Smooth muscle cell (in vitro differentiated cells): Measurements from ENCODE around the gene MAPK8. TPM values are rescaled to one million over a fixed set of nuclear protein-coding genes. Genes with fewer than 3 reads are reported as not detected.

Source experiments
- DNase-seq: peaks from one replicate; lab custom pipeline; 2025; ENCODE audit not compliant: unreplicated experiment; lab: John Stamatoyannopoulos, UW
- H2AFZ ChIP-seq: fragments of 200-600 bp; sonication (generic); 2 replicates; pipeline ENCODE4 v1.6.0; 2016; ENCODE audit warnings: antibody characterized with exemption, low read depth, mild to moderate bottlenecking
- H3F3A ChIP-seq: fragments of 200-600 bp; sonication (generic); 2 replicates; pipeline ENCODE4 v1.6.0; 2017; ENCODE audit warnings: antibody characterized with exemption, low read depth
- H3K27ac ChIP-seq: fragments of 200-600 bp; sonication (generic); 2 replicates; pipeline ENCODE4 v1.5.1; 2016; ENCODE audit warnings: low read depth, mild to moderate bottlenecking
- H3K27me3 ChIP-seq: fragments of 200-600 bp; sonication (generic); 2 replicates; pipeline ENCODE4 v1.6.1; 2016; ENCODE audit warnings: low read depth, mild to moderate bottlenecking
- H3K36me3 ChIP-seq: fragments of 200-600 bp; sonication (generic); 2 replicates; pipeline ENCODE4 v1.5.1; 2016; ENCODE audit warnings: low read depth
- H3K4me1 ChIP-seq: fragments of 200-600 bp; sonication (generic); 2 replicates; pipeline ENCODE4 v1.5.1; 2016; ENCODE audit warnings: low read depth
- H3K4me2 ChIP-seq: fragments of 200-600 bp; sonication (generic); 2 replicates; pipeline ENCODE4 v1.6.0; 2016; ENCODE audit warnings: mild to moderate bottlenecking
- H3K4me3 ChIP-seq: fragments of 200-600 bp; sonication (generic); 2 replicates; pipeline ENCODE4 v1.5.1; 2016; ENCODE audit warnings: mild to moderate bottlenecking
- H3K79me2 ChIP-seq: fragments of 200-600 bp; sonication (generic); 2 replicates; pipeline ENCODE4 v1.6.0; 2016; ENCODE audit warnings: low read depth, mild to moderate bottlenecking
- H3K9ac ChIP-seq: fragments of 200-600 bp; sonication (generic); 2 replicates; pipeline ENCODE4 v1.6.0; 2016; ENCODE audit warnings: low read depth
- H3K9me3 ChIP-seq: fragments of 200-600 bp; sonication (generic); replicated peaks from 2 replicates; pipeline ENCODE4 v1.5.1; 2016; ENCODE audit warnings: low read depth
- H4K20me1 ChIP-seq: fragments of 200-600 bp; sonication (generic); 2 replicates; pipeline ENCODE4 v1.6.0; 2016; ENCODE audit warnings: low read depth
- CTCF ChIP-seq: fragments of 200-600 bp; sonication (generic); IDR thresholded peaks from 2 replicates; pipeline ENCODE4 v1.5.1; 2017; ENCODE audit warnings: borderline replicate concordance, mild to moderate bottlenecking, antibody characterized with exemption; ENCODE audit not compliant: insufficient read depth, poor library complexity, severe bottlenecking
- WGBS: methylation state at CpG from one replicate; pipeline ENCODE4 v1.1.7; 2016; ENCODE audit warnings: low lambda C conversion rate; 5-methylcytosine and 5-hydroxymethylcytosine counted together
- polyA plus RNA-seq: library from polyadenylated mRNA; unstranded; fragments of >200 nt; fragmentation: Nextera tagmentation; extraction: Ambion mirVana; gene quantifications from 2 replicates; pipeline ENCODE4 v1.2.1, GENCODE V29; 2016
- total RNA-seq: library from RNA; depleted of rRNA; stranded (reverse); fragments of >200 nt; gene quantifications from 2 replicates; pipeline ENCODE4 v1.2.3, GENCODE V29; 2014

MAPK8 gene
- total and polyA plus RNA-seq, 2 experiments from 2014 or later: 13.1 to 45.5 TPM

DNA sequence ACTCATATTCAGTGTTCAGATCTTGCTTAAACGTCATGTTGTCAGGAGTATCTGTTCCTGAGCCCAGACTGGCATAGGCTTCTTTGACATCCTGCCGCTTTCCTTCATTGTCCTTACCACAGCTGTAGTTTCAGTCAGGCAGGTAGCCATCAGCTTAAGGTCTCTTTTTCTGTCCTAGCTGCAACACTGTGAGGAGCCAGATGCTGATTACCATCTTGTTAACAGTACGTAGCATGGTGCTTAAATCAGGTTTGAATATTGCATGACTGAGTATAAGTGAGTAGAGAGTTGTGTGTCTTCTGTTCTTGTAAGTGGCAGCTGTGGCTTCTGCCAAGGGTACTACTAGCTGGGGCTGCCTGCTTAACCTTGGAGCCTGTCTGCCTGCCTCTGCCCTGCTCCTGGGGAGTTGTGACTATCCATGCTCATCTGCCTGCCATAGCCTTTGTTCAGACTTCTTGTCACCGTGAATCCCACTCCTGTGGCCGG is 92.6 kb downstream of the MAPK8 start:
- H3K4me2 ChIP-seq: no peak overlapping the region
- H3K27ac ChIP-seq: peak overlapping the region; percentile 58

DNA sequence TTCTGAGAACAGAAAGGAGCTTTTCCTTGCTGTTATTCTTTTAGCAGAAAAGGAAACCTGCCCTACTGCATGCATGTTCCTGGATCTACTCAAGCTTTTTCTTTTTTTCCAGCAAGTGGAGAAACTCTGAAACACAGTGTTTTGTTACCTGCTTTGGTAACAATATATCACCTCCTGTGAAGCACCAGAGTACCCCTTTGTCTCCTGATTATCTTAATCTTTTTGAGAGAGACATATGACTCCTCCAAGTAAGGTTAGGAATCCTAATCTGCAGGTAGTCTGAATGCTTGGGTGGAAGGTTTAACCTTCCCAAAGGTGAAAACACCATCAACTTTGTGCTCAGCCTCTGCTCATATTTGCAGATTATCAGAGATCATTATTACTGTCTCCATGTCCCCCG is 93.1 kb downstream of the MAPK8 start:
- no peak overlapping the region for H3K9ac ChIP-seq
- peaks cover 6% of the 10 kb centered on the region for H3K79me2 ChIP-seq

More for the DNA sequence above, 92.6 kb downstream of the MAPK8 start:
- Histone ChIP-seq H3K79me2 (peaks cover 6% of the 10 kb centered on the region), H3K9me3 (no peaks in the 10 kb centered on the region), H3K9ac (no peak overlapping the region), H2AFZ (no peak overlapping the region), H3K4me1 (peaks cover 21% of the 10 kb centered on the region), H3K36me3 (no peaks in the 10 kb centered on the region), H3K4me3 (no peak overlapping the region), H3F3A (no peaks in the 10 kb centered on the region), H3K27me3 (no peaks in the 10 kb centered on the region), H4K20me1 (peaks cover 79% of the 10 kb centered on the region)
- WGBS: 59% methylated on average over 5 of the region's 5 CpGs
- TF ChIP-seq CTCF: no peak
- no peak for DNase-seq

DNA sequence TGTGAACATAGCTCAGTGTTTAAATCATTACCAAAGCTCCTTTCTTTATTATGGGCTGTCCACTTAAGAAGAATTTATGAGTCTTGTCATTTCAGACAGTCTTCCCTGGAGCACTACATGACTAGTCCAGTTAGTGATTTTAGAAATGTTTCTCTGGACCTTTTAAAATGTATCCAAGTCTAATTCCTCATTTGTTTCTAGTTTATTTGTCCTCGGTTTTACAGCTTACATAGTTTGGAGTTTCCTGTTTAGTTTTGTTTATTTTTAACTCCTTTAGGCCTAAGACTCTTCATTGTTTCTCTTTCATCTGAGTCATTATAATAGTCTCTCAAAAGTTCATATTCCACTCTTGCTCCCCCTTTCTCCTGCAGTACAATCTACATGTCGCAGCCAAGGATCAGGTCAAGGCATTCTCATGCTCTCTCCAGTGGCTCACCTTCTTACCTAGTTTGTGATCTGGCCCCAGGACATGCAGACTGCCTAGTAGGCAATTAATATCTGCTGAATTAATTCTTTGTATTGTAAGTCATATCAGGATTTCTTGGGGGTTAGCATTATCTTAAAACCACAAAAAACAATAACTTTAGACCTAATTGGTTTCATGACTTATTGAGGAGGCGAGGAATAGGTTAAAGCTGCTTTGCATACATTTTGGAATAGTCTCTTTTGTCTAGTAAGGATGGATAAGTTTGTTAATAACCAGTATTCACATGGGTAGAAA is 93.8 kb downstream of the MAPK8 start:
- H4K20me1 ChIP-seq: peaks cover 67% of the 10 kb centered on the region
- DNase-seq: no peak
- H3K9ac ChIP-seq: no peak overlapping the region
- no peak overlapping the region for H3K4me3 ChIP-seq
- no peaks in the 10 kb centered on the region for H3K36me3 ChIP-seq
- H3K9me3 ChIP-seq: no peaks in the 10 kb centered on the region
- H3K79me2 ChIP-seq: peaks cover 6% of the 10 kb centered on the region
- 55% methylated on average over 3 of the region's 3 CpGs for WGBS
- H3K4me2 ChIP-seq: peak overlapping the region; percentile 0
- no peak for TF ChIP-seq CTCF
- no peak overlapping the region for H2AFZ ChIP-seq
- no peaks in the 10 kb centered on the region for H3F3A ChIP-seq
- peak overlapping the region; percentile 58 for H3K27ac ChIP-seq
- H3K4me1 ChIP-seq: peaks cover 21% of the 10 kb centered on the region
- H3K27me3 ChIP-seq: no peaks in the 10 kb centered on the region

More for the DNA sequence above, 93.1 kb downstream of the MAPK8 start:
- 97% methylated on average over 1 of the region's 1 CpG for WGBS
- Histone ChIP-seq H3K9me3 (no peaks in the 10 kb centered on the region), H3K36me3 (no peaks in the 10 kb centered on the region), H4K20me1 (peaks cover 74% of the 10 kb centered on the region), H3K27ac (peak overlapping the region; percentile 58), H3K27me3 (no peaks in the 10 kb centered on the region), H3F3A (no peaks in the 10 kb centered on the region), H3K4me1 (peaks cover 21% of the 10 kb centered on the region), H3K4me3 (no peak overlapping the region), H2AFZ (no peak overlapping the region), H3K4me2 (peak overlapping the region; percentile 0)
- TF ChIP-seq CTCF: no peak
- DNase-seq: no peak

- peaks cover 63% of the 10 kb centered on the region for H4K20me1 ChIP-seq
- H3K27me3 ChIP-seq: no peaks in the 10 kb centered on the region
- no peak overlapping the region for H3K9ac ChIP-seq
- no peak for DNase-seq
- no peaks in the 10 kb centered on the region for H3F3A ChIP-seq
- H3K36me3 ChIP-seq: no peaks in the 10 kb centered on the region
- H3K79me2 ChIP-seq: peaks cover under 1% of the 10 kb centered on the region
- H3K4me1 ChIP-seq: peaks cover 21% of the 10 kb centered on the region
- no peaks in the 10 kb centered on the region for H3K9me3 ChIP-seq
- no peak overlapping the region for H3K4me2 ChIP-seq
- 73% methylated on average over 1 of the region's 1 CpG for WGBS
- H3K4me3 ChIP-seq: no peak overlapping the region
- H3K27ac ChIP-seq: no peak overlapping the region
- H2AFZ ChIP-seq: no peak overlapping the region
- no peak for TF ChIP-seq CTCF
Measured at GRCh38 chr10:48400850-48401220, 94.4 kb downstream of the MAPK8 start.
